Measurements from ENCODE around the gene MGAT4A. TPM values are rescaled to one million over a fixed set of nuclear protein-coding genes. Genes with fewer than 3 reads are reported as not detected.

Gene MGAT4A
- total and polyA plus RNA-seq, 9 of the 15 experiments (the other 6 are each of a cell fraction or from before 2014, with no cell fraction given), result 0.03 to 0.53 (median 0.18) TPM; not detected in 2

- no peak for TF ChIP-seq MCM2 (IDR thresholded peaks at IDR 0.05; ENCODE audit: low read depth)
- TF ChIP-seq SP1 (CRISPR knock-in tag; IDR thresholded peaks at IDR 0.05), result no peak
- TF ChIP-seq DDX20 (tag; IDR thresholded peaks at IDR 0.05; ENCODE audit: low read depth), result no peak
These were observed 158.3 kb downstream of the MGAT4A start (continued) for GRCh38 chr2:98572676-98573075.

- CTCF ChIA-PET (ENCODE audit: low intra/inter-chr PET ratio), result no interaction called here
- 64% methylated on average over 5 of the region's 5 CpGs for WGBS (ENCODE audit: insufficient coverage, low coverage, missing lambda C conversion rate)
- in situ Hi-C loops (cut with MboI), result no loop called here
- Histone ChIP-seq H3K27me3 (ENCODE audit: control insufficient read depth in 2 of 2, insufficient read depth in 2 of 2, low read length in 2 of 2) (no peaks in the 10 kb centered on the region), H4K20me1 (replicated peaks; ENCODE audit: control insufficient read depth, insufficient read depth, low read length) (no peaks in the 10 kb centered on the region; the same call in 1 of the 2 replicates), H3K4me3 (no peak overlapping the region), H3K9me3 (replicated peaks; ENCODE audit: control insufficient read depth, insufficient read depth, low read depth, low read length) (no peaks in the 10 kb centered on the region), H3K9me1 (ENCODE audit: control insufficient read depth, insufficient read depth, low read length) (no peaks in the 10 kb centered on the region), H3K79me2 (ENCODE audit: control insufficient read depth, insufficient read depth, low read length) (no peaks in the 10 kb centered on the region), H3K4me1 (replicated peaks in 1 of 2; ENCODE audit: control insufficient read depth in 2 of 2, insufficient read depth in 2 of 2, low read length in 2 of 2) (no peaks in the 10 kb centered on the region), H3K27ac (ENCODE audit: extremely low read depth, low read depth, low read length) (no peak overlapping the region), H3K4me2 (ENCODE audit: insufficient read depth, low read length) (no peak overlapping the region), H3K9ac (ENCODE audit: insufficient read depth in 1 of 2, low read depth in 2 of 2, low read length in 2 of 2) (no peak overlapping the region), H2AFZ (ENCODE audit: low read depth, low read length) (no peak overlapping the region), H3K36me3 (ENCODE audit: control insufficient read depth, insufficient read depth, low read length) (peaks cover 23% of the 10 kb centered on the region; the same call in 2 of the 3 replicates)
- no peak for DNase-seq (ENCODE audit: extremely low read depth in 1 of 4, low spot score in 3 of 4)
- intact Hi-C loops (cut with micrococcal nuclease), result no loop called here
- no peak for FAIRE-seq
- TF ChIP-seq SIN3B (IDR thresholded peaks at IDR 0.05; ENCODE audit: low read depth) (no peak), RBM25 (IDR thresholded peaks at IDR 0.05; ENCODE audit: low read depth, low read length, severe bottlenecking) (no peak), SOX6 (IDR thresholded peaks at IDR 0.05) (no peak), SREBF1 (IDR thresholded peaks at IDR 0.05; ENCODE audit: borderline replicate concordance, low read depth, low read length) (no peak), RERE (CRISPR knock-in tag; IDR thresholded peaks at IDR 0.05; ENCODE audit: borderline replicate concordance) (no peak), FOXK2 (conservative IDR thresholded peaks at IDR 0.05 in 1 of 2, IDR thresholded peaks at IDR 0.05 in 1 of 2; ENCODE audit: low read depth in 2 of 2) (no peak), ZNF316 (IDR thresholded peaks at IDR 0.05) (no peak), CCAR2 (IDR thresholded peaks at IDR 0.05; ENCODE audit: low read depth, low read length) (no peak), SREBF2 (CRISPR knock-in tag; IDR thresholded peaks at IDR 0.05) (no peak)
- no peak for ATAC-seq
- POLR2A ChIA-PET, result interaction anchor here (0.6 to 2.5 kb wide), 3 partner anchors 12 to 1800 kb away, joined by 4 to 10 read pairs (median 4); no protein-coding TSS in a partner anchor
- no TSS peak for BruUV-seq (replicated peaks)
These were observed 158.7 kb downstream of the MGAT4A start for GRCh38 chr2:98572211-98572610.

Measured in K562 (cell line).